HEK293 (cell line): ENCODE measurements around the gene C4orf36.

Source experiments
- EGR2 ChIP-seq: fragments of 450-650 bp; formaldehyde crosslinking; IDR thresholded peaks from 2 replicates; pipeline ENCODE4 v1.5.1; 2016; ENCODE audit warnings: low read depth, missing biosample characterization, missing genetic modification characterization
- KLF1 ChIP-seq: fragments of 450-650 bp; formaldehyde crosslinking; IDR thresholded peaks from 2 replicates; pipeline ENCODE4 v1.5.1; 2016; ENCODE audit warnings: missing biosample characterization, missing genetic modification characterization
- KLF16 ChIP-seq: fragments of 450-650 bp; formaldehyde crosslinking; IDR thresholded peaks from 2 replicates; pipeline ENCODE4 v1.5.1; 2017; ENCODE audit warnings: missing biosample characterization, missing genetic modification characterization
- MZF1 ChIP-seq: fragments of 450-650 bp; formaldehyde crosslinking; IDR thresholded peaks from 2 replicates; pipeline ENCODE4 v1.5.1; 2017; ENCODE audit warnings: missing biosample characterization, missing genetic modification characterization, borderline replicate concordance
- SP7 ChIP-seq: fragments of 450-650 bp; formaldehyde crosslinking; IDR thresholded peaks from 2 replicates; pipeline ENCODE4 v1.5.1; 2016; ENCODE audit warnings: missing biosample characterization, missing genetic modification characterization
- ZBTB7A ChIP-seq: fragments of 450-650 bp; formaldehyde crosslinking; IDR thresholded peaks from 2 replicates; pipeline ENCODE4 v1.5.1; 2016; ENCODE audit warnings: low read depth, missing biosample characterization, missing genetic modification characterization
- ZFHX2 ChIP-seq: fragments of 450-650 bp; formaldehyde crosslinking; conservative IDR thresholded peaks from 2 replicates; pipeline ENCODE4 v1.5.1; 2016; ENCODE audit warnings: missing biosample characterization, missing genetic modification characterization
- ZNF112 ChIP-seq: fragments of 450-650 bp; formaldehyde crosslinking; IDR thresholded peaks from 2 replicates; pipeline ENCODE4 v1.5.0; 2017; ENCODE audit warnings: missing biosample characterization, missing genetic modification characterization
- ZNF169 ChIP-seq: fragments of 450-650 bp; formaldehyde crosslinking; IDR thresholded peaks from 2 replicates; pipeline ENCODE4 v1.5.1; 2016; ENCODE audit warnings: missing biosample characterization, missing genetic modification characterization
- ZNF324 ChIP-seq: fragments of 450-650 bp; formaldehyde crosslinking; IDR thresholded peaks from 2 replicates; pipeline ENCODE4 v1.5.1; 2016; ENCODE audit warnings: missing biosample characterization, missing genetic modification characterization
- ZNF521 ChIP-seq: fragments of 450-650 bp; formaldehyde crosslinking; IDR thresholded peaks from 2 replicates; pipeline ENCODE4 v1.5.1; 2017; ENCODE audit warnings: missing biosample characterization, mild to moderate bottlenecking, missing genetic modification characterization
- ZNF596 ChIP-seq: fragments of 450-650 bp; IDR thresholded peaks from 2 replicates; pipeline ENCODE4 v1.5.0; 2018; ENCODE audit warnings: missing biosample characterization, mild to moderate bottlenecking, missing genetic modification characterization, moderate library complexity
- ZNF677 ChIP-seq: fragments of 450-650 bp; IDR thresholded peaks from 2 replicates; pipeline ENCODE4 v1.5.0; 2018; ENCODE audit warnings: missing biosample characterization, mild to moderate bottlenecking, missing genetic modification characterization, moderate library complexity
- ZNF792 ChIP-seq: fragments of 450-650 bp; formaldehyde crosslinking; IDR thresholded peaks from 2 replicates; pipeline ENCODE4 v1.5.1; 2016; ENCODE audit warnings: missing biosample characterization, missing genetic modification characterization
- ZNF830 ChIP-seq: fragments of 450-650 bp; IDR thresholded peaks from 2 replicates; pipeline ENCODE4 v1.5.0; 2018; ENCODE audit warnings: missing biosample characterization, missing genetic modification characterization, low read depth, mild to moderate bottlenecking, moderate library complexity
- TF ChIP-seq, protein P1 (sequence below): fragments of 450-650 bp; formaldehyde crosslinking; IDR thresholded peaks from 2 replicates; pipeline ENCODE4 v1.5.1; 2016; ENCODE audit warnings: missing biosample characterization, missing genetic modification characterization
- TF ChIP-seq, protein P2 (sequence below): fragments of 450-650 bp; formaldehyde crosslinking; IDR thresholded peaks from 2 replicates; pipeline ENCODE4 v1.5.1; 2016; ENCODE audit warnings: missing biosample characterization, missing genetic modification characterization
- TF ChIP-seq, protein P3 (sequence below): fragments of 450-650 bp; formaldehyde crosslinking; optimal IDR thresholded peaks from 2 replicates; pipeline ENCODE3; 2016; ENCODE audit warnings: missing biosample characterization, mild to moderate bottlenecking, missing genetic modification characterization
- TF ChIP-seq, protein P4 (sequence below): fragments of 450-650 bp; formaldehyde crosslinking; conservative IDR thresholded peaks from 2 replicates; pipeline ENCODE4 v1.5.1; 2016; ENCODE audit warnings: low read depth, missing biosample characterization, missing genetic modification characterization
- TF ChIP-seq, protein P5 (sequence below): fragments of 450-650 bp; IDR thresholded peaks from 2 replicates; pipeline ENCODE4 v1.5.1; 2018; ENCODE audit warnings: missing biosample characterization, missing genetic modification characterization

Gene C4orf36

DNA sequence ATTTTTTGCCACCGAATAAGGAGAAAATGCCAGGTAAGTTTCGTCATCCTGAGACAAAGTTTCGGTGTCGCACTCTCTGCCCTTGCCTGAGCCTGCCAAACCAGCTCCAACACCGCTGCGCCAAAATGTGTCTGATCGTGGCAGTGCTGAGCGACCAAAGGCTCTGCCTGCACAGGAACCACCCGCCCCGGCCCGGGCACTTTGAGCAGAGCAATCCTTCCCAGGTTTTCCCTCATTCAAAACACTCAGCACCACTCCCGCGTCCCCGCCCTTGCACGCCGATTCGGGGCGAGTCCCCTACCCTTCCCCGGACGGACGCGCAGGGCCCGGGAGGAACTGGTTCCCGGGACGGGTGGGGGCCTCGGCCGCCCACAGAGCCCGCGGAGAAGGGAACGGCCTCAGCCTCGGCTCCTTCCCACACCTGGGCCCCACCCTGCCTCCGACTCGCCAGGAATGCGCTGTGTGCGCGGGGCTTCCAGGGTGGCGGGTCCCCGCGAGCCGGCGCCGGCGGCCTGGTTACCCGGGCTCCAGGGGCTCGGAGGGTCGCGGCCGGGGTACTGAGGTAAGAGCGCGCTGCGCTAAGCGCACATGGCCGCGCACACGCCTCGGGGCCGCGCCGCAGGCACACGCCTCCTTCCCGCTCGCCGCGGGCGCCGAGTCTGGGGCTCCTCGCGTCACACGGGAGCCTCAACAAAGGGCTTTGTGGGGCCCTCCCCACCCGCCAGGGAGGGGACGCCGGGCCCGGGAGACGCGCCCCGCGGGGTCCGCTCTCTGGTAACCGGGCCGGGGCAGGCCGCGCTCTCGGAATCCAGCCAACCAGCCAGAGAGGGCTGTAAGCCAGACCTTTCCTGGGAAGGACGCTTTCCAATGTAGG lies at the start of gene C4orf36 (continued):
- TF ChIP-seq, protein P1, sequence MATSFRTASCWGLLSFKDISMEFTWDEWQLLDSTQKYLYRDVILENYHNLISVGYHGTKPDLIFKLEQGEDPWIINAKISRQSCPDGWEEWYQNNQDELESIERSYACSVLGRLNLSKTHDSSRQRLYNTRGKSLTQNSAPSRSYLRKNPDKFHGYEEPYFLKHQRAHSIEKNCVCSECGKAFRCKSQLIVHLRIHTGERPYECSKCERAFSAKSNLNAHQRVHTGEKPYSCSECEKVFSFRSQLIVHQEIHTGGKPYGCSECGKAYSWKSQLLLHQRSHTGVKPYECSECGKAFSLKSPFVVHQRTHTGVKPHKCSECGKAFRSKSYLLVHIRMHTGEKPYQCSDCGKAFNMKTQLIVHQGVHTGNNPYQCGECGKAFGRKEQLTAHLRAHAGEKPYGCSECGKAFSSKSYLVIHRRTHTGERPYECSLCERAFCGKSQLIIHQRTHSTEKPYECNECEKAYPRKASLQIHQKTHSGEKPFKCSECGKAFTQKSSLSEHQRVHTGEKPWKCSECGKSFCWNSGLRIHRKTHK (tag by site-specific recombination), result no peak
- TF ChIP-seq ZNF112 (tag by site-specific recombination), result no peak
- TF ChIP-seq EGR2 (tag by site-specific recombination), result peak; percentile 71
- TF ChIP-seq ZNF521 (tag by site-specific recombination), result no peak
- no peak for TF ChIP-seq ZNF792
- TF ChIP-seq KLF1 (tag by site-specific recombination), result peak; percentile 92
- TF ChIP-seq, protein P2, sequence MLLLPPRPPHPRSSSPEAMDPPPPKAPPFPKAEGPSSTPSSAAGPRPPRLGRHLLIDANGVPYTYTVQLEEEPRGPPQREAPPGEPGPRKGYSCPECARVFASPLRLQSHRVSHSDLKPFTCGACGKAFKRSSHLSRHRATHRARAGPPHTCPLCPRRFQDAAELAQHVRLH (tag by site-specific recombination), result 0 out of 2 replicates have a peak, but pooled peaks have one; percentile 36
- TF ChIP-seq ZNF596 (tag by site-specific recombination), result 0 out of 2 replicates have a peak, but pooled peaks have one; percentile 13
- TF ChIP-seq ZNF677 (tag by site-specific recombination), result no peak
- TF ChIP-seq, protein P3, sequence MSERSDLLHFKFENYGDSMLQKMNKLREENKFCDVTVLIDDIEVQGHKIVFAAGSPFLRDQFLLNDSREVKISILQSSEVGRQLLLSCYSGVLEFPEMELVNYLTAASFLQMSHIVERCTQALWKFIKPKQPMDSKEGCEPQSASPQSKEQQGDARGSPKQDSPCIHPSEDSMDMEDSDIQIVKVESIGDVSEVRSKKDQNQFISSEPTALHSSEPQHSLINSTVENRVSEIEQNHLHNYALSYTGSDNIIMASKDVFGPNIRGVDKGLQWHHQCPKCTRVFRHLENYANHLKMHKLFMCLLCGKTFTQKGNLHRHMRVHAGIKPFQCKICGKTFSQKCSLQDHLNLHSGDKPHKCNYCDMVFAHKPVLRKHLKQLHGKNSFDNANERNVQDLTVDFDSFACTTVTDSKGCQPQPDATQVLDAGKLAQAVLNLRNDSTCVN (tag by site-specific recombination), result peak; percentile 98
- TF ChIP-seq, protein P4, sequence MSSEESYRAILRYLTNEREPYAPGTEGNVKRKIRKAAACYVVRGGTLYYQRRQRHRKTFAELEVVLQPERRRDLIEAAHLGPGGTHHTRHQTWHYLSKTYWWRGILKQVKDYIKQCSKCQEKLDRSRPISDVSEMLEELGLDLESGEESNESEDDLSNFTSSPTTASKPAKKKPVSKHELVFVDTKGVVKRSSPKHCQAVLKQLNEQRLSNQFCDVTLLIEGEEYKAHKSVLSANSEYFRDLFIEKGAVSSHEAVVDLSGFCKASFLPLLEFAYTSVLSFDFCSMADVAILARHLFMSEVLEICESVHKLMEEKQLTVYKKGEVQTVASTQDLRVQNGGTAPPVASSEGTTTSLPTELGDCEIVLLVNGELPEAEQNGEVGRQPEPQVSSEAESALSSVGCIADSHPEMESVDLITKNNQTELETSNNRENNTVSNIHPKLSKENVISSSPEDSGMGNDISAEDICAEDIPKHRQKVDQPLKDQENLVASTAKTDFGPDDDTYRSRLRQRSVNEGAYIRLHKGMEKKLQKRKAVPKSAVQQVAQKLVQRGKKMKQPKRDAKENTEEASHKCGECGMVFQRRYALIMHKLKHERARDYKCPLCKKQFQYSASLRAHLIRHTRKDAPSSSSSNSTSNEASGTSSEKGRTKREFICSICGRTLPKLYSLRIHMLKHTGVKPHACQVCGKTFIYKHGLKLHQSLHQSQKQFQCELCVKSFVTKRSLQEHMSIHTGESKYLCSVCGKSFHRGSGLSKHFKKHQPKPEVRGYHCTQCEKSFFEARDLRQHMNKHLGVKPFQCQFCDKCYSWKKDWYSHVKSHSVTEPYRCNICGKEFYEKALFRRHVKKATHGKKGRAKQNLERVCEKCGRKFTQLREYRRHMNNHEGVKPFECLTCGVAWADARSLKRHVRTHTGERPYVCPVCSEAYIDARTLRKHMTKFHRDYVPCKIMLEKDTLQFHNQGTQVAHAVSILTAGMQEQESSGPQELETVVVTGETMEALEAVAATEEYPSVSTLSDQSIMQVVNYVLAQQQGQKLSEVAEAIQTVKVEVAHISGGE (tag by site-specific recombination), result peak; percentile 83
- peak; percentile 69 for TF ChIP-seq KLF16 (tag by site-specific recombination)
- no peak for TF ChIP-seq ZBTB7A
- peak; percentile 56; the same call in 1 of the 2 replicates for TF ChIP-seq MZF1 (tag by site-specific recombination)
- TF ChIP-seq ZNF830, result no peak
- TF ChIP-seq SP7 (tag by site-specific recombination), result peak; percentile 32; the same call in 1 of the 2 replicates
- TF ChIP-seq, protein P5, sequence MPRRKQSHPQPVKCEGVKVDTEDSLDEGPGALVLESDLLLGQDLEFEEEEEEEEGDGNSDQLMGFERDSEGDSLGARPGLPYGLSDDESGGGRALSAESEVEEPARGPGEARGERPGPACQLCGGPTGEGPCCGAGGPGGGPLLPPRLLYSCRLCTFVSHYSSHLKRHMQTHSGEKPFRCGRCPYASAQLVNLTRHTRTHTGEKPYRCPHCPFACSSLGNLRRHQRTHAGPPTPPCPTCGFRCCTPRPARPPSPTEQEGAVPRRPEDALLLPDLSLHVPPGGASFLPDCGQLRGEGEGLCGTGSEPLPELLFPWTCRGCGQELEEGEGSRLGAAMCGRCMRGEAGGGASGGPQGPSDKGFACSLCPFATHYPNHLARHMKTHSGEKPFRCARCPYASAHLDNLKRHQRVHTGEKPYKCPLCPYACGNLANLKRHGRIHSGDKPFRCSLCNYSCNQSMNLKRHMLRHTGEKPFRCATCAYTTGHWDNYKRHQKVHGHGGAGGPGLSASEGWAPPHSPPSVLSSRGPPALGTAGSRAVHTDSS (tag by site-specific recombination), result no peak
- TF ChIP-seq ZFHX2 (tag by site-specific recombination), result peak; percentile 80
- no peak for TF ChIP-seq ZNF169 (tag by site-specific recombination)
- TF ChIP-seq ZNF324 (tag by site-specific recombination), result no peak
